Chondrocyte (in vitro differentiated cells): Measurements from ENCODE around the gene ZSCAN10. TPM values are rescaled to one million over a fixed set of nuclear protein-coding genes. Genes with fewer than 3 reads are reported as not detected.

ENCODE experiments used
- DNase-seq: peaks from one replicate; pipeline ENCODE4 v3.0.0; 2021; ENCODE audit warnings: mixed read lengths, low spot score
- H3K27ac Mint-ChIP-seq: one replicate; pipeline ENCODE4 v1.8.0; 2021; ENCODE audit warnings: mild to moderate bottlenecking, moderate library complexity, mixed read lengths; ENCODE audit not compliant: unreplicated experiment
- H3K27me3 Mint-ChIP-seq: 2 replicates; pipeline ENCODE4 v1.8.0; 2021; ENCODE audit warnings: low read depth, mixed read lengths
- H3K36me3 Mint-ChIP-seq: 2 replicates; pipeline ENCODE4 v1.8.0; 2021; ENCODE audit warnings: low read depth, mixed read lengths
- H3K4me1 Mint-ChIP-seq: 2 replicates; pipeline ENCODE4 v1.8.0; 2021; ENCODE audit warnings: low read depth, mild to moderate bottlenecking, mixed read lengths
- H3K4me3 Mint-ChIP-seq: one replicate; pipeline ENCODE4 v1.8.0; 2021; ENCODE audit warnings: mild to moderate bottlenecking, moderate library complexity, mixed read lengths; ENCODE audit not compliant: unreplicated experiment
- H3K9me3 Mint-ChIP-seq: 2 replicates; pipeline ENCODE4 v1.8.0; 2021; ENCODE audit warnings: low read depth, mixed read lengths
- CTCF ChIP-seq: fragments of 200-600 bp; sonication (generic); IDR thresholded peaks from 2 replicates; pipeline ENCODE4 v1.5.0; 2021; ENCODE audit warnings: antibody characterized with exemption, mild to moderate bottlenecking, moderate library complexity
- total RNA-seq: library from RNA; stranded (reverse); gene quantifications from 3 replicates; pipeline ENCODE4 v1.2.1, GENCODE V29; 2021

Gene ZSCAN10
- total RNA-seq, 1 donor from 2014 or later: not detected

DNA sequence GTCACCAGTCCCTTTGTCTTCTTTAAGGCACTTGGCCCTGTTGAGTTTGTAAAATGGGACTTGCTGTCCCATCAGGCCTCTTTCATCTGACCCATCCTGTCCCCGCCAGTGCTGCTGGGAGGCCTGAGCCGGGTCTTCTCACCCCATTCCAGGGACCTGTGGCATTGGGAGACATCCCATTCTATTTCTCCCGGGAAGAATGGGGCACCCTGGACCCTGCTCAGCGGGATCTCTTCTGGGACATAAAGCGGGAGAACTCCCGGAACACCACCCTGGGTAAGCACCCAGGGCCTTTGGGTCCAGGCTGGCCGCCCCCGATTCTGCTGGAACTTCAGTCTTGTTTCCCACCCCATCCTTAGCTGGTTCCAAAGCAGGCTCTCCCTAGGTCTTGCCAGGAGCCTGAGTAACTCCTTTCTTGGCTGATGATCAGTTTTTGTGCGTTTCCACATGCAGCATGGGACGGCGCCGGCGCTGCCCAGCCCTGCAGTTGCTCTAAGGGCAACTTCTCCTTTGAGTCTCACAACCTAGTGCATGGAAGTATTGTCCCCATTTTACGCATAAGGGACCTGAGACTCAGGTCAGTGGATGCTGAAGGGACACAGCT, 39.8 kb upstream of the ZSCAN10 start:
- Mint-ChIP-seq H3K27ac (no peak overlapping the region), H3K36me3 (peaks cover 11% of the 10 kb centered on the region), H3K9me3 (no peaks in the 10 kb centered on the region), H3K4me1 (peaks cover 17% of the 10 kb centered on the region), H3K27me3 (no peaks in the 10 kb centered on the region), H3K4me3 (no peak overlapping the region)
- no peak for TF ChIP-seq CTCF
- DNase-seq: no peak

- TF ChIP-seq CTCF: no peak
- Mint-ChIP-seq H3K4me1 (peaks cover 21% of the 10 kb centered on the region), H3K4me3 (no peak overlapping the region), H3K36me3 (peaks cover 11% of the 10 kb centered on the region), H3K27me3 (no peaks in the 10 kb centered on the region), H3K27ac (no peak overlapping the region), H3K9me3 (no peaks in the 10 kb centered on the region)
- DNase-seq: no peak
These were observed 39.2 kb upstream of the ZSCAN10 start for GRCh38 chr16:3138342-3138741.

DNA sequence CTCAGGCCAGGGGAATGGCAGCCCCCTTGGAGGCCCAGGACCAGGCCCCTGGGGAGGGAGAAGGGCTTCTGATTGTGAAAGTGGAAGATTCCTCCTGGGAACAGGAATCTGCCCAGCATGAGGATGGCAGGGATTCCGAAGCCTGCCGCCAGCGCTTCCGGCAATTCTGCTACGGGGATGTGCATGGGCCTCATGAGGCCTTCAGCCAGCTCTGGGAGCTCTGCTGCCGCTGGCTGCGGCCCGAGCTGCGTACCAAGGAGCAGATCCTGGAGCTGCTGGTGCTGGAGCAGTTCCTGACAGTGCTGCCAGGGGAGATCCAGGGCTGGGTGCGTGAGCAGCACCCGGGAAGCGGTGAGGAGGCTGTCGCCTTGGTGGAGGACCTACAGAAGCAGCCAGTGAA, 38.2 kb upstream of the ZSCAN10 start:
- no peaks in the 10 kb centered on the region for H3K9me3 Mint-ChIP-seq
- no peaks in the 10 kb centered on the region for H3K27me3 Mint-ChIP-seq
- no peak for TF ChIP-seq CTCF
- DNase-seq: no peak
- H3K4me1 Mint-ChIP-seq: peaks cover 26% of the 10 kb centered on the region
- no peak overlapping the region for H3K4me3 Mint-ChIP-seq
- peaks cover 7% of the 10 kb centered on the region for H3K36me3 Mint-ChIP-seq
- H3K27ac Mint-ChIP-seq: no peak overlapping the region

DNA sequence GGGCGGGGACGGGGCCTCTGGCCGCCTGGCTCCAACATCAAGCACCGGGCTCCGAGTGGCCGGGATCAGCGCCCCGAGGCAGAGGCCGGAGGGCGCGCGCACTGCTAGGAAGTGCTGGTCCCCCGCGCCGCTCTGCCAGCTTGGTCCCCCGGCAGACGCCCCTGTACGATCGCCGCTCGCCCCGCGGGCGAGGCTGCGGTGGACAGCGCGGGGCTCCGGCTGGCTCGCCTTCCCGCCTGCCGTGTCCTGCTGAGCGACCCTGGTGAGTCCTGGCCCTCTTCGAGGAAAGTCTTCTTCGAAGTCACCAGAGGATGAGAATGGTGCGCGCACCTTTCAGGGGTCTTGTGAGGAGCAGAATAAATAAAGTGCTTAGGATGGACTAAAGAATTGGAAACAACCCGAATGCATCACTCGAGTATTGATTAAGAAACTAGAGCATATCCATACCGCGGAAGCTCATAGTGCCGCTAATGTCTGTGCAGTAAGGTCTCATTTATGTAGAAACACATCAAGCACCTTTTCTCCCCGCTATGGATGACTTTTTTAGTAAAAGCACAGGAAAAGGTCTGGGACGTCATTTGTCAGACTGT, 36.1 kb upstream of the ZSCAN10 start:
- H3K36me3 Mint-ChIP-seq: peaks cover 5% of the 10 kb centered on the region
- peak overlapping the region; percentile 99 for H3K4me3 Mint-ChIP-seq
- H3K27me3 Mint-ChIP-seq: no peaks in the 10 kb centered on the region
- TF ChIP-seq CTCF: no peak
- peaks cover 29% of the 10 kb centered on the region for H3K4me1 Mint-ChIP-seq
- no peaks in the 10 kb centered on the region for H3K9me3 Mint-ChIP-seq
- peak overlapping the region; percentile 89 for H3K27ac Mint-ChIP-seq
- no peak for DNase-seq

- Mint-ChIP-seq H3K4me3 (peak within 1 kb of the TSS; percentile 99), H3K4me1 (peaks cover 34% of the 10 kb centered on the region), H3K9me3 (no peaks in the 10 kb centered on the region), H3K27me3 (no peaks in the 10 kb centered on the region), H3K27ac (peak within 1 kb of the TSS; percentile 99), H3K36me3 (peaks cover 9% of the 10 kb centered on the region)
- DNase-seq: peak; percentile 97
- TF ChIP-seq CTCF: no peak
These were observed 35.4 kb upstream of the ZSCAN10 start, which contains the start of gene ZNF213 for GRCh38 chr16:3134338-3135125. TSS of gene ZNF213 (plus strand) at chr16:3135029. CDS start at chr16:3137281, 2,252 bp downstream.
